ENCODE results near the gene PPFIA1. TPM values are rescaled to one million over a fixed set of nuclear protein-coding genes. Genes with fewer than 3 reads are reported as not detected.

PPFIA1 gene
- total and polyA plus RNA-seq, 2 of the 13 experiments (the other 11 are each of a cell fraction or from before 2014, with no cell fraction given), result 29.9 to 45.2 TPM

- peak; percentile 75 for TF ChIP-seq CEBPG (CRISPR knock-in tag; IDR thresholded peaks at IDR 0.05)
Measured at GRCh38 chr11:70259077-70259476, 11.4 kb upstream of the PPFIA1 start (continued).

- Histone ChIP-seq H3K27ac (ENCODE audit: extremely low read length, insufficient read depth, low read length) (no peak overlapping the region), H3K27me3 (ENCODE audit: control insufficient read depth in 1 of 2, insufficient read depth in 2 of 2, low read length in 2 of 2) (no peaks in the 10 kb centered on the region; a peak in 1 of 5 replicates), H2AFZ (ENCODE audit: low read length) (no peak overlapping the region), H3K4me2 (ENCODE audit: low read depth, low read length) (no peak overlapping the region), H3K4me1 (ENCODE audit: insufficient read depth, low read length) (peaks cover 20% of the 10 kb centered on the region), H3K36me3 (replicated peaks in 1 of 2; ENCODE audit: control insufficient read depth in 1 of 2, insufficient read depth in 2 of 2, low read length in 2 of 2) (no peaks in the 10 kb centered on the region), H3K9ac (ENCODE audit: insufficient read depth, low read depth, low read length) (no peak overlapping the region), H3K9me3 (ENCODE audit: low read length) (no peaks in the 10 kb centered on the region), H4K20me1 (ENCODE audit: insufficient read depth, low read length) (no peaks in the 10 kb centered on the region), H3K79me2 (ENCODE audit: insufficient read depth, low read length) (no peaks in the 10 kb centered on the region), H3K4me3 (replicated peaks in 1 of 3; ENCODE audit: insufficient read depth in 1 of 3, low read depth in 2 of 3, low read length in 3 of 3) (no peak overlapping the region)
- no peak for FAIRE-seq
- TF ChIP-seq AKNA (CRISPR knock-in tag; IDR thresholded peaks at IDR 0.05; ENCODE audit: borderline replicate concordance) (no peak), ZNF280B (CRISPR knock-in tag; IDR thresholded peaks at IDR 0.05; ENCODE audit: borderline replicate concordance) (no peak), ATF4 (CRISPR knock-in tag; IDR thresholded peaks at IDR 0.05) (no peak), ZNF709 (CRISPR knock-in tag; IDR thresholded peaks at IDR 0.05) (no peak), ZNF652 (CRISPR knock-in tag; IDR thresholded peaks at IDR 0.05; ENCODE audit: borderline replicate concordance, low read depth) (no peak), ZNF672 (CRISPR knock-in tag; IDR thresholded peaks at IDR 0.05) (no peak), SKIL (CRISPR knock-in tag; IDR thresholded peaks at IDR 0.05; ENCODE audit: borderline replicate concordance) (no peak), RORA (CRISPR knock-in tag; IDR thresholded peaks at IDR 0.05) (no peak), MAFF (IDR thresholded peaks at IDR 0.05; ENCODE audit: low read depth, low read length) (no peak), SOX13 (IDR thresholded peaks at IDR 0.05) (no peak), SOX13 (CRISPR knock-in tag; conservative IDR thresholded peaks at IDR 0.05 in 1 of 2, IDR thresholded peaks at IDR 0.05 in 1 of 2) (no peak)
- ATAC-seq, result no peak
- POLR2A ChIA-PET, result no interaction called here
- BruUV-seq (replicated peaks), result no TSS peak
- CTCF ChIA-PET (ENCODE audit: low intra/inter-chr PET ratio, low total read pairs), result no interaction called here
- intact Hi-C loops (cut with micrococcal nuclease; ENCODE audit: unreplicated experiment), result no loop called here
- no peak for DNase-seq (ENCODE audit: low spot score)
- in situ Hi-C loops (cut with HindIII; ENCODE audit: extremely low pct_ligation_motif_present, low pct_unique_long_range_greater_than_20kb), result no loop called here
- WGBS (ENCODE audit: low lambda C conversion rate), result 62% methylated on average over 5 of the region's 6 CpGs
Measured at GRCh38 chr11:70262951-70263350, 7.5 kb upstream of the PPFIA1 start.

All from HepG2 (cell line).